AG09309 (cell line): ENCODE data around the gene BAZ2A.

ENCODE experiments used
- DNase-seq: peaks from one replicate; pipeline ENCODE4 v3.0.0-alpha.2; 2010; ENCODE audit warnings: low read depth
- H3K4me3 ChIP-seq: 2 replicates; pipeline ENCODE4 v1.5.1; 2011; ENCODE audit warnings: mild to moderate bottlenecking, low read depth, low read length, moderate library complexity; ENCODE audit not compliant: control insufficient read depth
- CTCF ChIP-seq: IDR thresholded peaks from 2 replicates; pipeline ENCODE4 v1.5.1; 2011; ENCODE audit warnings: mild to moderate bottlenecking, low read depth, low read length, inconsistent platforms; ENCODE audit not compliant: insufficient read depth, control insufficient read depth; ENCODE audit errors: missing control alignments

BAZ2A gene

GRCh38 chr12:56635806-56636674, 5.9 kb upstream of the BAZ2A start:
- peak; percentile 52 for DNase-seq
- peak overlapping the region; percentile 87 for H3K4me3 ChIP-seq
- no peak for TF ChIP-seq CTCF

- H3K4me3 ChIP-seq: peak overlapping the region; percentile 87
- peak; percentile 72 for TF ChIP-seq CTCF
- DNase-seq: peak; percentile 45
Observed at GRCh38 chr12:56634837-56635791, 5.0 kb upstream of the BAZ2A start.

- peak overlapping the region; percentile 87 for H3K4me3 ChIP-seq
- no peak for DNase-seq
- TF ChIP-seq CTCF: no peak
Observed at GRCh38 chr12:56634242-56634836, 4.2 kb upstream of the BAZ2A start.

GRCh38 chr12:56633468-56634241, 3.5 kb upstream of the BAZ2A start:
- TF ChIP-seq CTCF: no peak
- peak overlapping the region; percentile 87 for H3K4me3 ChIP-seq
- DNase-seq: no peak

GRCh38 chr12:56632701-56633467, 2.8 kb upstream of the BAZ2A start:
- DNase-seq: no peak
- H3K4me3 ChIP-seq: peak overlapping the region; percentile 5
- TF ChIP-seq CTCF: no peak
